SK-N-MC (cell line): ENCODE results near the gene PDZRN4.

Source experiments
- EZH2 ChIP-seq: fragments of 200-600 bp; sonication (generic); IDR thresholded peaks from one replicate; pipeline ENCODE4 v1.6.1; 2017; ENCODE audit warnings: antibody characterized with exemption
- POLR2AphosphoS5 ChIP-seq: IDR thresholded peaks from 2 replicates; pipeline ENCODE4 v1.6.1; 2012; ENCODE audit warnings: mild to moderate bottlenecking, low read depth, low read length, borderline replicate concordance

DNA sequence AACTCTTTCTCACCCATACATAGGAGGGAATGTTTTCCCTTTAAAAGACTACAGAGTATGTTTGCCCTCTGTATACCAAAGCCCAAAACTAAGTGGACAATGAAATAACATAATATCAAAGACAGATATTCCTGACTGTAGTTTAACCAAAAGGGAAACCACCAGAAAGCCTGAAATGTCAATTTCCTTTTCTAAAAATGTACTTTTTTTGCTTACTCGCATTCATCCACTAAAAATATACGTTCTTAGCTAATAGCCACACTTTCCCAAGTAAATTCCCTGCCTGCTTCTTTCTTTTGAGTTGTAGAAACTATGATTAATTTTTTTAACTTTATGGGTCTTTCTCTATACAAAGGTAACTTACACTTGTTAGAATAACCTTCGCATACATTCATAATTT lies 280.2 kb downstream of the PDZRN4 start:
- TF ChIP-seq POLR2AphosphoS5 (no peak), EZH2 (no peak)
